HG02642 (cell line): ENCODE results near the gene KLF6.

Source experiments
- ATAC-seq: cut with Tn5 transposase; IDR thresholded peaks from one replicate; pipeline ENCODE4 v1.9.1; 2021; ENCODE audit warnings: mild to moderate bottlenecking; ENCODE audit not compliant: unreplicated experiment, poor library complexity

The KLF6 gene

GRCh38 chr10:3812141-3812540 is 27.1 kb upstream of the KLF6 start:
- no peak for ATAC-seq

GRCh38 chr10:3811291-3811870 is 26.4 kb upstream of the KLF6 start:
- peak; percentile 88 for ATAC-seq

- ATAC-seq: no peak
Observed at GRCh38 chr10:3808689-3809199, 23.7 kb upstream of the KLF6 start.

GRCh38 chr10:3807928-3808496 is 23.0 kb upstream of the KLF6 start:
- ATAC-seq: no peak

GRCh38 chr10:3807211-3807927 is 22.4 kb upstream of the KLF6 start:
- no peak for ATAC-seq

- no peak for ATAC-seq
Observed at GRCh38 chr10:3806603-3807002, 21.6 kb upstream of the KLF6 start.

- peak; percentile 71 for ATAC-seq
Observed at GRCh38 chr10:3805791-3806461, 20.9 kb upstream of the KLF6 start.

GRCh38 chr10:3805201-3805790 is 20.3 kb upstream of the KLF6 start:
- peak; percentile 42 for ATAC-seq

- no peak for ATAC-seq
Observed at GRCh38 chr10:3803927-3804741, 19.1 kb upstream of the KLF6 start.

- no peak for ATAC-seq
Observed at GRCh38 chr10:3803295-3803926, 18.4 kb upstream of the KLF6 start.

GRCh38 chr10:3802526-3803265 is 17.7 kb upstream of the KLF6 start:
- ATAC-seq: no peak

- no peak for ATAC-seq
Observed at GRCh38 chr10:3801558-3802192, 16.7 kb upstream of the KLF6 start.

GRCh38 chr10:3800586-3800985 is 15.6 kb upstream of the KLF6 start:
- ATAC-seq: no peak

GRCh38 chr10:3797750-3798149 is 12.7 kb upstream of the KLF6 start:
- no peak for ATAC-seq

GRCh38 chr10:3793553-3793952 is 8.5 kb upstream of the KLF6 start:
- no peak for ATAC-seq

GRCh38 chr10:3792710-3793219 is 7.8 kb upstream of the KLF6 start:
- ATAC-seq: no peak

GRCh38 chr10:3791974-3792633 is 7.1 kb upstream of the KLF6 start:
- ATAC-seq: no peak

GRCh38 chr10:3790858-3791257 is 5.8 kb upstream of the KLF6 start:
- ATAC-seq: no peak
